ENCODE data around the gene OS9.

DNA sequence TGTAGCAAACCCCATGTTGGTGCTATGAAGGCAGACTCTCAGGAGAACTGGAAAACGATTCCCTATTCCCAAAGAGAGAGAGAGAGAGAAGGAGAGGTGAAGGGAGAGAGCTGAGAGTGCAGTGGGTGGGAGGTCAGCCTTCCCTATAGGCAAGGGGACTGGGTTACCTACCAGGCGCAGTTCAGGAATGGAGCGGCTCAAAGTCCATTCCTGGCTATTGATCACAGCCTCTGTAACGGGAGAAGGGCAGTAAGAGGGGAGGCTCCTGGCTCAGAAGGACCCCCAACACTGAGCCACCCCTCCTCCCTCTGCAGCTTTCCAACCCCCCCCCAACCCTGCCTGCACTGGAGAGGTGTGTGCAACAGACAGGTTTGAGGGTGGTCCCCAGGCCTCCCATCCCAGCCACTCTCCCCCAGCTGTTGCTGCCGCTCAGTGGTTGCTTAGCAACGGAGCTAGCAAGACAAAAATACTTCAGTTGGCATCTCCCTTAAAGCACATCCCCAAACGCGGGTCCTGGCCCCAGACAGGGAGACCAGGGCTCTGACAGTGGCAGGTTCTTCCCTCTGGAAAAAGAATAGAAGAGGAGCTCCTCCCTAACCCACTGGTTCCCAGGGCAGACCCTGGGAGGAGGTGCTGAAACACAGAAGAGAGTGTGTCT lies 41.4 kb downstream of the OS9 start:
- TF ChIP-seq, protein P1, sequence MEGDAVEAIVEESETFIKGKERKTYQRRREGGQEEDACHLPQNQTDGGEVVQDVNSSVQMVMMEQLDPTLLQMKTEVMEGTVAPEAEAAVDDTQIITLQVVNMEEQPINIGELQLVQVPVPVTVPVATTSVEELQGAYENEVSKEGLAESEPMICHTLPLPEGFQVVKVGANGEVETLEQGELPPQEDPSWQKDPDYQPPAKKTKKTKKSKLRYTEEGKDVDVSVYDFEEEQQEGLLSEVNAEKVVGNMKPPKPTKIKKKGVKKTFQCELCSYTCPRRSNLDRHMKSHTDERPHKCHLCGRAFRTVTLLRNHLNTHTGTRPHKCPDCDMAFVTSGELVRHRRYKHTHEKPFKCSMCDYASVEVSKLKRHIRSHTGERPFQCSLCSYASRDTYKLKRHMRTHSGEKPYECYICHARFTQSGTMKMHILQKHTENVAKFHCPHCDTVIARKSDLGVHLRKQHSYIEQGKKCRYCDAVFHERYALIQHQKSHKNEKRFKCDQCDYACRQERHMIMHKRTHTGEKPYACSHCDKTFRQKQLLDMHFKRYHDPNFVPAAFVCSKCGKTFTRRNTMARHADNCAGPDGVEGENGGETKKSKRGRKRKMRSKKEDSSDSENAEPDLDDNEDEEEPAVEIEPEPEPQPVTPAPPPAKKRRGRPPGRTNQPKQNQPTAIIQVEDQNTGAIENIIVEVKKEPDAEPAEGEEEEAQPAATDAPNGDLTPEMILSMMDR (IDR thresholded peaks at IDR 0.05): no peak
- TF ChIP-seq POLR2A (IDR thresholded peaks at IDR 0.05): no peak
- TF ChIP-seq EP300 (IDR thresholded peaks at IDR 0.05): no peak
